GM04503 (cell line): ENCODE results near the gene MYO18A.

Source experiments
- DNase-seq: peaks from one replicate; pipeline ENCODE4 v3.0.0-alpha.2; 2012; ENCODE audit warnings: low read depth

Gene MYO18A

DNA sequence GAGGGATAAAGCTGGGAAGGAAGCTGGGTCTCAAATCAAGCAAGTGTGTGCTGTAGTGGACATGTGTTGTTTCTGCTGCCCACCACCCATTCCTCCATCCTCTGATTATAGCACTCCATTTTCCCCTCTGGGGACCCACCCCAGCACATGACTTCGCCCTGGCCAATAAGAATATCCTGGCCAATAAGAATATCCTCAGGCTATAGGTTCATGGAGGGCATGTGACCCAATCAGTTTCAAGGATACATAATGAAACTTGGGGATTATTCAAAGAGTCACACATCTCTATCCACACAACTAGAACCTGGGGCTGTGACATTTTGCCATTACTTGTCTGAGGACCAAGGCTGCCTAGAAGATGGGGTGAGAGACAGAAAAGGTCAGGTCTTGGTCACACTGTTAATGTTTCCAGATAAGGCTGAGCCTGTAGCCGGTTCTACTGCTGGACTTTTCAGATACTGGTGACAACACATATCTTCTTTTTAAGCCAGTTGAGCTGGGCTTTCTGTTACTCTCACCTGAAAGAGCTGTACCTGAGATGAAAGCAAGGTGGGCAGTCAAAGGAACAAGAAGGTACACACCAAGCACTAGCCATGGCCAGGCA, 33.7 kb downstream of the MYO18A start:
- no peak for DNase-seq

GRCh38 chr17:29145289-29146073, 34.7 kb downstream of the MYO18A start:
- DNase-seq: no peak

- no peak for DNase-seq
These were observed 36.3 kb downstream of the MYO18A start for GRCh38 chr17:29143894-29144293.

DNA sequence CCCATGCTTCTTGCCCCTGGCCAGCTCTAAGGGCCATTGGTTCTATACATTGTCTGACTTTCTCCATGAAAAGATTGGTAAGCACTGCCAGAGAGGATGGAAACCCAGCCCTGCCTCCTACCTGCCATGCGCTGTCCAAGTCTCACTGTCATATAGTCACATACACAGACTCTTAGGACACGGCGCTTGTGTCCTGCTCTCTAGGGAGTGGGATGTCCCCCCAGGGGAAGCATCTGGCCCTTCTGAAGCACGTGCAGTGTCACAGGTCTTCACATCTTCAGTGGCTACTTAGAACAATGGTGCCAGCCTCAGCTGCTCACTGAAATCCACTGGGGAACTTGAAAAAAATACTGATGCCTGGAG, 38.7 kb downstream of the MYO18A start:
- no peak for DNase-seq

DNA sequence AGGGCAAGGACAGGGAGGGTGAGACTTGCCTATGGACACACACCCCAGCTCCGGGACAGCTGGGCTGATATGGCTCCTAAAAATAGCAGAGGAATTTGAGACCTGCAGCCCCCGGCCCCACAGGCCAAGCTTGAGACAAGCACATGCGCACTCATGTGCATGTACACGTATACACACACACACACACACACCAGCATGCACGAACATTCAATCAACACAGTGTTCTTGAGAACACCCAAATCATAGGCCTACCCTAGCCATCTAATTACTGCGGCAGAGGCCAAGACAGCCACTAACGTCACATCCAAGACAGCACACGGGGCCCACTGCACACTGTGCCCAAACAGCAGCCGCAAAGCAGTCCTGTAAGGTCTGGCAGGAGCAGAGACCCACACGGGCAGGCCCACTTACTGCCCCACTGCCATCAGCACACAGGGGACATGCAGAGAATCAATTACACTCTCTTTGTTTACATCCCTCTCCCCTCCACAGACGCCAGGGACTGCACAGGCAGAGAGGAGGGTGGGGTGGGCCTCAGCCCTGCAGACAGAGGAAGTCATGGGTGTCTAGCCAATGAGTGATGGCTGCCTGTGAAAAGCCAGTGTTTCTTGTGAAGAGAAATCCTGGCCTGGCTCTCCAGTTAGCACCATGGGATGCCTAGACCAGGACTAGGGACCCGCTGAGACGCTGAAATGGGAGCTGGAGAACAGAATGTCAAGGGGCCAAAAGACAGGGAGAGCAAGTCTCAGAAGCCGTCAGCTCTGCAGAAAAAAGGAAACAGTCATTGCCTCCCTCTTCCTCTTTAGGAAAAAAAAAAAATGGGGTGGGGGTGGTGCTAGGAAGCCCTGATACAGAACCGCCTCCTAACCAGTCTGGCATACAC, 39.3 kb downstream of the MYO18A start:
- no peak for DNase-seq

DNA sequence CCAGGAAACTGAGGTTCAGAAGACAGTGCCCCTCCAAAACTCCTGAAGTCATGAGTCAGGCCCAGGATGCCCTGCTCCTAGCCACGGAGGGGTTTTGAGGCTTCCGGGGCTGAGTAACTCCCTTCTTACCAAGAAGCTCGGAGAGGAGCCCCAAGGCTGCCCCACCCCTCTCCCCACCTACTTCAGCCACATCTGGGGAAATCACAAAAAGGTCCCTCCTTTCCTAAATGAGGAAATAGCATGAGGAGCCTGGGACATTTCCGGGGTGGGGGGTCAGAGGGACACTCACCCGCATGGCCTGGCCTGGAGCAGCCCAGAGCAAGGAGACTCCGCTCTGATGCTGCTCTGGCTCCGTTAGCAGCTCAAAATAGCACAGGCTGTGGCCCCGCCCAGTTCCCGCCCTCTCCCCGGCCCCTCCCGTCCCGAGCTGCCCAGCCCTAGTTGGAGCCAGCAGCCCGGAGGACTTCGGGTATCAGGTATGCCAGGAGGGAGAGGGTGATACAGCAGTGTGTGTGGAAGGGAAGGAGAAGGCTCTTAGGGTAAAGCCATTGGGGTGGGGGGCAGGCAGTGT, 40.1 kb downstream of the MYO18A start:
- no peak for DNase-seq

DNA sequence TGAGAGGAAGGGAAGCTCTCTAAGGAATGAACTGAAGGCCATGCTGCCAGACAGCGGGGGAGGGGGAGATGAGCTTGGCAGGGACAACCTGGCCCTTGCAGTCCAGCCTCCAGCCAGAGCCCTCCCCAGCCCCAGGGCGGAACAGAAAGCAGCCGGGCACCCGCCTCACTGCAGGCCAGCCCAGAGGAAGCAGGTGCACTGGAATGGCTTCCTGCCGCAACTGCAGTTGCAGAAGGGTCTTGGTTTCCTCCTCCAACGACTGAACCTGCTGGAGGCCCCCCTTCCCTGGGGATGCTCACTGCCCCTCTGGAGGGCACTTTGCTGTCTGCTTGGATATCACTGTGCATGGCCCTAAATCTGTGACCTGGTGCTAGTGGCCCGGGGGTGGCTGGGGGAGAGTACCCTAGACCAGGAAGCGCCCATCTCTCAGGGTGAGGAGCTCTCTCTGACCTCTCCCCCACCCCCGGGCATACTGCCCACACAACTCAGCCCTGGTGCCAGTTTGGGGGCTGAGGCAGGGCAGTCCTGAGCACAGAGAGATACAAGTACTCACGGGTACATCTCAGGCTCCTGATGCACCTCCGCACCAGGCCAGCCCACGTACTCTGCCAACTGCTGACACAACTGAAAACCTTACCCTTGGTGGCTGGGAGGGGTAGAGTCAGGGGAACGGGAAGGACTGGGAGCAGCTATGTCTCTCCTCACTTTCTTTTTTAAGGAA, 41.1 kb downstream of the MYO18A start:
- DNase-seq: no peak

GRCh38 chr17:29138184-29138955, 41.8 kb downstream of the MYO18A start:
- DNase-seq: no peak

DNA sequence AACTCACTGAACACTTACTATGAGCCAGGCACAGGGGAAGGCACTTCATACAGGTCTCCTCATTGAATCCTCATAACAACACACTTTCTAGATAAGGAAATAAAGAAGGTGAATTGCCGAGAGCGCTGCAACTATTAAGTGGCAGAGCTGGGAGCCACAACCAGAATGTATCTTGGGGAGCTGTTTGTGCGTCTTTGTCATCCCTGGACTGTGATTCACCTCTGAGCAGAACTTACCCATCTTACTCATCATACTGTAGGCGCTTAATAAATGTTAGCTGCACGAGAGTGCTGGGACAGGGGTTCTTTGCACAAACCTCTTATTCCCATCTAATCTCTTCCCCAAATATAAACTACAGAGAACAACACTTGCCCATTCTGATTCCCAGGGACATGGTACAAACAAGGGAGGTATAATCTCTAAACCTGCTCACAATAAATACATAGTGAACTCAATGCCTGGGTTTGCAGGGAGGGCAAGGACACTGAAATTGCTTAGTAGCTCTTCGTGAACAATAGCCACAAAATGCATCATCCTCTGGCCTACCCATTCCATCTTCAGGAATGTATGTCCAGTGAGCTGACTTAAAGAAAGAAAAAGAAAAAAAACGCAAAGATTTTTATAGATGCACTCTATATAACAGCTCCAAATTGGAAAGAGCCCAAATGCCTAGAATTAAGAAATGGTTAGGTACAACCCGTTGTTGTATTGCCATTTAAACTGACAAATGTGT, 43.0 kb downstream of the MYO18A start:
- DNase-seq: no peak

- no peak for DNase-seq
These were observed 44.7 kb downstream of the MYO18A start for GRCh38 chr17:29135464-29135863.

- DNase-seq: no peak
These were observed 47.0 kb downstream of the MYO18A start for GRCh38 chr17:29133121-29133713.

- DNase-seq: peak; percentile 80
These were observed 48.1 kb downstream of the MYO18A start for GRCh38 chr17:29131814-29132682.

GRCh38 chr17:29129731-29130130, 50.5 kb downstream of the MYO18A start:
- no peak for DNase-seq

GRCh38 chr17:29127840-29128239, 52.4 kb downstream of the MYO18A start:
- DNase-seq: no peak

DNA sequence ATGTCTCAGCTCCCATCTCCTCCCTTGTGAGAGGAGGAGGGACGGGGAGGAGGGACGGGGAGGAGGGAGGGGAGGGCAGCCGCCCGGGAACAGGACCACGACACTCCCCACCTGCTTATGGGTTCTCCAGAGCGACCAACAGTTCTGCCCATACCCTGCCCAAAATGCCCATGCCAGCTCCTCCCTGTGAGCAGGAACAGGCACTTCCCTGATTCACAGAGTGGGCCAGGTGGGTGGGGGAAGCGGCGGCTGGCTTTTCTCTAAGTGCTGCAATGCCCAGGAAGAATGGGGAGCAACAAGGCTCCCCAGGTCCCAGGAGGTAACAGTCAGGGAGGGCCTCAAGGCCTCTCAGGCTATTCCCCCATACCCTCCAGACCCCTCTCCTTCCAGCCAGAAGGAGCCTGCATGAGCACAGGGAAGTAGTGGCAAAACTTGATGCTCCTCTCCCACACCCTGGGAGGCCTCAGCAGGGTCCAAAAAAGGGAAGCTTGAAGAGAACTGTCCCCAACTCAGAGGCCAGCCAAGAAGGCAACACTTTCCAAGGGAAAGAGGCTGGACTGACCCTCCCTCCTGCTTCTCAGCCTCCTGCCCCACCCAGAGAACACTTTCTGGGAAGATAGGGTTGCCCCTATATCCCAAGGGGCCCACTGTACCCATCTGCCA, 53.8 kb downstream of the MYO18A start:
- DNase-seq: no peak

DNA sequence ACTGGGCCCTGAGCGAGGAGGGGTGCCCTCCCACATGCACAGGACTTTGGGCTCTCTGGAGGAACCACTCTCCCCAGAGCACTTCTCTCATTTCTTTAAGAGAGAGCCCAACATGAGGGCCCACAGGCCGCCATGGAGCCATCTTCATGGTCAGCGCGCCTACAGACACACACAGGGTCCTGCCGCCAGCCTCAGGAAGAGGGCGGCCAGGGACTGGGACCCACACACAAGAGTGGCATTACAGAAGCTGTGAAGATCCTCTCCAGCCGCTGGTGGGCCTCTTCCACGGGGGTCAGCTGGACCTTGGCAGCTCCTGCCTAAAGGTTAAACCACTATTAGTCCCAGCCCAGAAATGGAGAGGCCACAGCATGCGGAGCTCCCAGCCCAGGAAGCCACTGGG, 54.5 kb downstream of the MYO18A start:
- no peak for DNase-seq

- DNase-seq: no peak
These were observed 55.3 kb downstream of the MYO18A start for GRCh38 chr17:29124925-29125273.

DNA sequence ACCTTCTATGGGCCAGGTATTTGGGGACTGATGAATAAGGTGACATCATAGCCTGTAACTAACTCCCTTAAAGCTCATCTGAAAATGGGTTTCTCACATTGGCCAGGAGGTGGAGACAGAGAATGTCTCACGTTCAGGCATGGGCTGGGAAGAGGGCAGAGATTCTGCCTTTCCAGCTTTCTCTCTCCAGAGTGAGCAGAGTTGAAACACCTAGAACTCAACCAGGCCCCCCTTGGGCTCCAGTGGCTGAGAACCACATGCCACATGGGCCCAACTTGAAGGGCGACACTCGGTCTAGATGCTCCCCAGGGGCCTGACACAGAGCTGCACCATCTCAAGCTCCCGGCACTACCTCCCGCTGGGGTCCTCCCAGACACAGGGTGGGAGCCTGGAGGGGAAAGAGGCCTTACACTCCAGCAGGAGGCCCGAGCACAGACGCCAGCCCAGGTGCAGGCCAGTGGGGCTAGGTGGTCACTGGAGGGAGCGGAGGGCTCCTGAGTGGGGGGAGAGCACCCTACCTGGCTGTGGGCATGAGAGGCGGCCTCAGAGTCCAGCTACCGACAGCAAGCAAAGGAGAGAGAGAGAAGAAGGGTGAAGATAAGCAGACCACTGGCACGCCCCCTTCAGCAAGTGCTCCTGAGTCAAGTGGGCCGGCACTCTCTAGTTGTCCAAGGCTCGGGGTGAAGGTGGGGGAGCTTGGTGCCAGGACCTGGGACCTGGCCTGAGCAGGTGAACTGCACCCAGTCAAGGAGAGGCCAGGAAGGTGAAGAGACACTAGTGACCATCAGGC, 55.9 kb downstream of the MYO18A start:
- no peak for DNase-seq
